GM19467 (cell line): Measurements from ENCODE around the gene CCDC146.
A peak's percentile ranks its signal among the peaks of the same experiment; 100 is the strongest.
"Not testable (repeated sequence)": the region's sequence is repeated elsewhere in the genome, so short reads cannot be mapped to it uniquely, and the experiment has no call there.

Source experiments
- ATAC-seq: cut with Tn5 transposase; IDR thresholded peaks from one replicate; pipeline ENCODE4 v1.9.1; 2021; ENCODE audit warnings: mild to moderate bottlenecking, moderate library complexity; ENCODE audit not compliant: unreplicated experiment

CCDC146 gene

GRCh38 chr7:77199013-77199966, 76.9 kb downstream of the CCDC146 start, which contains the start of gene FGL2:
FGL2 (minus strand) TSS chr7:77199819; CDS start chr7:77199793, 26 bp downstream.
- no peak for ATAC-seq

GRCh38 chr7:77200542-77200941, 78.1 kb downstream of the CCDC146 start:
- ATAC-seq = no peak

- ATAC-seq = peak; percentile 91
Measured at GRCh38 chr7:77202481-77202976, 80.1 kb downstream of the CCDC146 start.

- no peak for ATAC-seq
Measured at GRCh38 chr7:77205706-77206105, 83.3 kb downstream of the CCDC146 start.

GRCh38 chr7:77208416-77208815, 86.0 kb downstream of the CCDC146 start:
- ATAC-seq = no peak

GRCh38 chr7:77209479-77210139, 87.2 kb downstream of the CCDC146 start:
- no peak for ATAC-seq

- no peak for ATAC-seq
Measured at GRCh38 chr7:77216181-77216845, 93.9 kb downstream of the CCDC146 start.

- ATAC-seq = no peak
Measured at GRCh38 chr7:77217474-77218185, 95.2 kb downstream of the CCDC146 start.

- ATAC-seq = not testable (repeated sequence)
Measured at GRCh38 chr7:77219701-77220331, 97.4 kb downstream of the CCDC146 start.

GRCh38 chr7:77222065-77222464, 99.7 kb downstream of the CCDC146 start:
- no peak for ATAC-seq

GRCh38 chr7:77222819-77223218, 100.4 kb downstream of the CCDC146 start:
- no peak for ATAC-seq

GRCh38 chr7:77223261-77223660, 100.8 kb downstream of the CCDC146 start:
- no peak for ATAC-seq

- no peak for ATAC-seq
Measured at GRCh38 chr7:77226357-77226839, 104.0 kb downstream of the CCDC146 start.

- not testable (repeated sequence) for ATAC-seq
Measured at GRCh38 chr7:77228795-77229194, 106.4 kb downstream of the CCDC146 start.

GRCh38 chr7:77232467-77232866, 110.1 kb downstream of the CCDC146 start:
- no peak for ATAC-seq

- ATAC-seq = no peak
Measured at GRCh38 chr7:77235276-77235675, 112.9 kb downstream of the CCDC146 start.

- no peak for ATAC-seq
Measured at GRCh38 chr7:77238703-77239136, 116.3 kb downstream of the CCDC146 start.

- no peak for ATAC-seq
Measured at GRCh38 chr7:77239471-77239870, 117.1 kb downstream of the CCDC146 start.

- ATAC-seq = no peak
Measured at GRCh38 chr7:77242068-77242467, 119.7 kb downstream of the CCDC146 start.

- no peak for ATAC-seq
Measured at GRCh38 chr7:77242554-77242953, 120.1 kb downstream of the CCDC146 start.
